Right renal pelvis (tissue), 4 donors: ENCODE measurements around the gene RAD51B. TPM values are rescaled to one million over a fixed set of nuclear protein-coding genes. Genes with fewer than 3 reads are reported as not detected.

ENCODE experiments used
- DNase-seq, 4 donors: peaks; one replicate each; pipeline ENCODE4 v3.0.0-alpha.2; 2013; ENCODE audit warnings: low read depth in 4 of 4, low spot score in 3 of 4, missing footprints in 1 of 4
- polyA plus RNA-seq, 4 donors: library from polyadenylated mRNA; unstranded; fragments of 120-200 nt; gene quantifications; one replicate each; pipeline ENCODE4 v1.2.1, GENCODE V29; 2013; ENCODE audit not compliant: insufficient read length in 4 of 4

RAD51B gene
- polyA plus RNA-seq, 4 donors = 10.7 to 11.6 (median 11.3) TPM

DNA sequence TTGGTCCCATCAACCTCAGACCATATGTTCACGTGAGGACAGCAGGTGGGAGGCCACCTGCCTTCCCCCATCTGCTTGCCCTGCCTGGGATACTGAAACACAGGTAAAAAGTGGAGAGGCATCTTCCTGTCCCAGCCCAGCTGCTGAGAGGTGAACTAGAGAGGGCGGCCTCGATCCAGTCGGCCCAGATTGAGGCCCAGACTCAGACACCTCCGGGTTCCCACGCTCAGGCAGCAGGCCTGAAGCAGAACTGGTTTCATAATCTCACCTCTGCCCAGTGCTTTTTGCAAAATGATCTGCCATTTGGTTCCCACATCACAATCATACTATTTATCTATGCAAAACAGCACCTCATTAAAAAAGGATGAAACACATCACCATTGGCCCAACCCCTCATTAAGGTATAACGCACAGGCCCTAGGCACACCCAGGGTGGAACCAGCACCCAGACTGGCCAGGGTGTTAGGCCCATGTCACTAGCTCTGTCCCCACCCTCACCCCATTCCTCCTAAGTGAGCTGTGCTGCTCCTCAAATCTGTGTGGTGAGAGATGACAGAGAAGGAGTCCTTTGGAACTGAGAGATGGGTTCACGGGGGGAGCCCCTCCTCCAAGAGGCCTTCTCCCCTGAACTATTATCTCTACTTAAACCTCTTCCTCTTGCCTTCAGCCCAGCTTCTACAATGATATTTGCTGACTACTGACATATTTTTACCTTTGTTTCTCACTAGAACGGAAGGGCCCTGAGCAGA is 892.2 kb downstream of the RAD51B start:
- no peak for DNase-seq

DNA sequence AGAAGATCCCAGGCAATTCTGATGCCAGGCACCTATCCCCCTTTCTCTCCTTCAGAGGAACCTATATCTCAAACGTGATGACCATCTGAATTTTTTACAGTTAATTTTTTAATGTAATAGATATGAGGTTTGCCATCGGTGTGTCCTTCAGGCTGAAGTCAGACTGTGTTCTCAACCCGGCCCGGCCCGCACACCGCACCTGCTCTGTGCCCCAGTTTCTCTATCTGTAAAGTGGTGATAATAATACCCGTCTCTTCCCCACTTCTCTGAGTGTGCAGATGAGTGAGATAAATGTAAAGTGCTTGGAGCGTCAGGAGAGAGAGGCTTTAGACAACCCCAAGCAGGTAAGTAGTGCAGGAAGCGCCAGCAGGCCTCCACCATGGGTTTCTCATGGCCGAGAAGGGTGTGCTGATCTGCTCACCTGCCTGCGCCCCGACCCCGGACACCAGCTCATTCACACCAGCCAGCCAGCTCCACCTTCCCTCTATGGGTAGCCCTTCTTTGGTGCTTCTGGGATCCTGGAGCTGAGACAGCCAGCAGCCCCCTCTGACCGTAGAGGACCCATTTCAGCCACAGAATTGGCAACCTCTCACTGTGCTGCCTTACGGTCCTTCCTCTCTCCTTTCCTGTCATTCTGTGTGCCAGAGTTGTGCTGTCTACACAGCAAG is 893.3 kb downstream of the RAD51B start:
- DNase-seq = no peak

DNA sequence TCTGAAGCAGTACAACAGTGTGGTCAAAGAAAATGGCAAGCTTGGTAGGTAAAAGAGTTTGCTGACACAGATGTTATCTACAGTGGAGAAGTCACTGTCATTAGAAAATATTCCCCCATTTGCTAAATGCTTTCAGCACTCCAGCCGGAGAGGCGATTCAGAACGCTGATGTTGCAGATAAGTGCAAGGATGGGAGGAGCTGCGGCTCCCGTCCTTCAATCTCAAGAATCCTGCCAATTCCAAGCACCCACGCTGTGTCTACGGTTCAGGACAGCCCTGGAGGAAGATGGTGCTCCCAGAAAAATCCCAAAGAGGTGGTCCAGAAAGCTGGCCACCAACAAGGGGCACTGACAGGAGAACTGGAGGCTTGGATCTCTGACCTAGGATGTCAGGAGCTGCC is 894.2 kb downstream of the RAD51B start:
- DNase-seq = no peak

DNA sequence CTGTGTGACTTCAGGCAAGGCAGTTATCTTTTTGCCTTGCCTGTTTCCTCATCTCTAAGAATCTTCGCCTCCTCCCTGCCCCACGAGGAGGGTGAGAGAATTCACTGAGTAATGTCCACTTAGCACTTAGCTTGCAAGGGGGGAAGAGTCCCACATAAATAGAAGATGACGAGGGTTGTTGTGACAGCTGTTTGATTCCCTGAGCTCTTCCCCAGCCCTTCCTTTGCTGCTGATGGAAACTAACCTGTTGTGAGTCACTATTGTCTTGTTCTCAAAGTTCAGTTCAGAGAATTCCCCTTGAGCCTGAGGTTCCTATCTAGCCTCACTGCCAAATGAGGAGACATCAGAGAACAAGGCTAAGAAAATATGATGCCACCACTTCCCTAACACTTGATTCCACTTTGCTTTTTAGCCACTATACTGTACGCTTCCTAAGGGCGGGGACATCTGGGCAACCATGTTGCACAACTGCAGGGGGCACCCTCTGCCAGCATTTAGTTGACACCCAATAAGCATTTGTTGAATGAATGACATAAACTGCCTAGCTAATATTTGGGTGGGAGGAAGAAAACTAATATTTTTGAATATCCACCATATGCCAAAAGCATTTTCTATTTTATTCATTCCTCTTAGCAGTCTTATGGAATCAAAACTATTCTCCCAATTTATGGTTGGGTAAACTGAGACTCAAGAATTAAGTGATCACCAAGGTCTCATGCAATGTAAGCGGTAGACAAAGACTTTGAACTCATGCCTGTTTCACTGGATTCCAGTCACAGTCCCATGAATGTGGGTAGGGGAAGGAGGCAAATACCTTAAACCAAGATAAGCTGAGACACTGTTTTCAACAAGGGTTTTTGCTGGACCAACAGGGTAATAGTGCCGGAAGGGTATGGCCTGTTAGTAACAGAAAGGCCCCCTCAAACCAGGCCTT is 895.7 kb downstream of the RAD51B start:
- DNase-seq = no peak

DNA sequence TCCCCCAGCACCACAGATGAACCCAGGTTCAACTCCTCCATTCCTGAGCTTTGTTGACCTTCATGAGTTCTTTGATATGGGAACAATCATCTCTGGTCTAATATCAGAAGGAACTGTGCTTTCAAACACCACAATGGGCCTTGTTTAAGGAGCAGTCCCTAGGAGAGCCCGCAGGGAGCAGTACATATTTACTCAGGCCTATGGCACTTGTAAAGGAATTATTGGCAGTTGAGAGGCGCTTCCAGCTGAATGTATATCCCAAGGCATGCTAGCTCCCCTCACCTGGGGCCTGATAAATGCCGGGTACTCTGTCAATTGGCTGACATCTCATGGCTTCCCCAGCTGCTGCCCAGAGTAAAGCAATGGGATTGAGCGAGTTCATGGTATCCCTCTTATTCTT is 897.1 kb downstream of the RAD51B start:
- no peak for DNase-seq

DNA sequence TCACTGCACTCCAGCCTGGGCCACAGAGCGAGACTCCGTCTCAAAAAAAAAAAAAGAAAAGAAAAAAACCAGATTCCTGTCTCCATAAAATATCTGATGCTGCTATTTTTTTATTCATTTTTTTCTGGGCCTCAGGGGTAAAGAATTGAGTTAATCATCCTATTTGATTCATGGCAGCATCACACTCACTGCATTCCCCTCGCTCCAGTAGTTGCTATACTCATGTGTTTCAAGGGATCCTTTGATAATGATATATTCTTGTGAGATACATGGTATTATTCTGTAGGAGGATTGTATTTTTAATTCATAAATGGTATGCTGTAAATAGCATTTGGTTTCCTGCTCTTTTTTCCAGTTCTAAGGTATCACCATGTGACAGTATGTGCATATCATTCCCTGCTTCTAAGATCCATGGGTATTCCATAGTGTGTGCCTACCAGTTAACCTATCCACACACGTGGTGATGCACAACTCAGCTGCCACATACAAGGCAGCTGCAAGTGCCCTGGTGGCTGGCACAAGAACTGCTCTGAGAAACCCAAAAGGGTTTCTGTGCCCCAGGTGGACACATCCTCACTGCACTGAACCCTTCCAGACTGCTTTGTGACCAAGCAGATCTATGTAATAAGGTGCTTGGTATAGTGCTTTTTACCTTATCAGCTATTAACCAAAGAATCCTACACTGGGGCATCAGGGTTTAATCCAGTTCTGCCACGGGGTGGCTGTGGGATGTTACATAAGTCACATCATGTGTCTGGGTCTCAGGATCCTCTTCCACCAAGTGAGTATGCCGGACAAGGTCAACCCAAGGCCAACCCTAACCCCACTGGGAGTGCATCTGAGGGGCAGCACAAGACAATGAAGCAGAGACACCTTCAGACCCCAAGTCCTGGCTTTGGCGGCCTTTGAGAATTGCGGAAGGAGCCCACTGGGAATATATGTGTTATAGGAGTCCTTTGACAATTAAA is 898.7 kb downstream of the RAD51B start:
- no peak for DNase-seq

DNA sequence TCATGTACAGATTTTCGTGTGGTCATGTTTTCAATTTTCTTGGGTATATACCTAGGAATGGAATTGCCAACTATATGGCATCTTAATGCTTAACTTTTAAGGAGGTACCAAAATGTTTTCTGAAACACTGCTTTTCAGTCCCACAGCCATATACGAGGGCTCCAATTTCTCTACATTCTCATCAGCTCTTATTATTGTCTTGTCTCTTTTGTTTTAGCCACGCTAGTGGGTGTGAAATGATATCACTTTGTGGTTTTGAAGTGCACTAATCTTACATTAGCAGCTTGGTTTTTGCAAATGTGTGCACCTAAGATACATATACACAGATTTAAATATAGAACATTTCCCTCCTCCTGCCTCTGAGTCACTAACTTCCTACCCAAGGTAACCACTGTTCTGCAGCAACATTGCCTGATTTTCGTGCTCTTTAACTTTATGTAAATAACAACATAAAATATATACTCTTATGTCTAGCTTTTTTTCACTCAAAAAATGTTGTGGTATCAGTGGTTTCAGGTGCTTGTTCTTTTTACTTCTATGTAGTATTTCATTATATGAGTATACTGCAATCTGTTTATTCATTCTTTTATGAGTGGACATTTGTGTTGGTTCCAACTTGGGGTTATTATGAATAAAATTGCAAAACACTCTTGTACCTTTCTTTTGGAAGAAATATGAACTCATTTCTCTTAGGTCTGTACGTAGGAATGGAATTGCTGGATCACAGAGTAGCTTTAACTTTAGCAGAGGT is 900.2 kb downstream of the RAD51B start:
- no peak for DNase-seq

DNA sequence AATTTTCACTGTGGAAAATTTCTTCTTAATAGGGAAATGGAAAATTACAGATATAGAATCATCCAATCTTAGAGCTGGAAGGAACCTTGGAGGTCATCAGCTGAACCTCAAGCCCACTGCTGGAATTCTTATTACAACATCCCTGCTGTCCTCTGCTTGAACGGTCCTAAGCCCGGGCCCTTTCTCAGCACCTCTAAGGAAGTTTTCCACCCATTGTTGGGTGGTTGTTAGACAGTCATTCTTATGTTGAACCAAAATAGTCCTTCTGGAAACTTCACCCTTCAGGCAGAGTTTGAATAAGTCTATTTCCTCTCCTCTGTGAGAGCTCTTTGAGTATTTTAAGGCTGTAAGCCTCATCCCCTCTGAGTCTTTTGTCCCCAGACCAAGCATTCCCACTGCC is 902.6 kb downstream of the RAD51B start:
- no peak for DNase-seq

DNA sequence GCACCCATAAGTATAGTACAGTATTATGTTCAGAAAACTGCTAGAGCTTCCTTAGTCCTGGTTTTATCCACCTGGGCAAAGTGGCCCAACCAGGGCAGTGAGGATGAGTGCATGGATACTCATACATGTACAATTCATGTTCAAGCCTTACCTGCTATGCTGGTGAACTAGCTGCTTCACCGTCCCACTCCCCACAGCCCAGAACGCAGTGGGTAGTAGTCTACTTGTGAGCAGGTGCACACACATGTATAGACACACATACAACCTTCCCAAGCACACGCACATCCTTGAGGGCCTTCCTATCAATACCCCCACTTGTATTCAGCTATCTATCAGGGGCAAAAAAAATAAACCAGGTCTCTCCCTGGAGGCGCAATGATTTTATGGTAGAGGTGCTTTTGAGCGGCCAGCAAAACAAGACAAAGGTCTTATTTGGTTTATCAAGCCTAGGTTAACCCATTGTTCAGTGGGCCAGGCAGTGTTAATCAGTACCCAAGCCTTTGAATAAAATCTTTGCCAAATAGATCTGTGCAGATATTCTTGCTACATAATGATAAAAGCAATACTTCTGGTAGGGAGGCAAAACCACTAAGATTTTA is 903.5 kb downstream of the RAD51B start:
- no peak for DNase-seq

DNA sequence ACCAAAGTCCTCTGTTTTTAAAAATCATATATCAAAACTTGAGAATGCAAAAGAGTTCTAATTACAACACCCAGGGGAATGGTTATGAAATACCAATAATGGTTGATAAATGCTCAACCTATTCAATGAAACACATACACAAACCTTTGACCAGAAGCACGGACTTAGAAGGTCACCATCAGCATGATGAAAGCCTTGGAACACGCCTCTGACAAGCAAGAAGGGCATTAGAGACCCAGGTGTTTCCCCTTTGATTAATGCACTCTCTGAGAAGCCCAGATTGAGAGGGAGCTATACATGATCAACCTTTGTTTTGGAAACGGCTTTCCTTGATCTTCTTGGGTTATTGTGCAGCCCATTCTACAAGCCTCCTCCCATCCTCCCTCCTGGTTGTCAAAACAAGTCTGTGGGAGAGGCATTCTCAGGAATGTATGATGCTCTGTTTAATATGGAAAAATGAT is 904.3 kb downstream of the RAD51B start:
- no peak for DNase-seq

DNA sequence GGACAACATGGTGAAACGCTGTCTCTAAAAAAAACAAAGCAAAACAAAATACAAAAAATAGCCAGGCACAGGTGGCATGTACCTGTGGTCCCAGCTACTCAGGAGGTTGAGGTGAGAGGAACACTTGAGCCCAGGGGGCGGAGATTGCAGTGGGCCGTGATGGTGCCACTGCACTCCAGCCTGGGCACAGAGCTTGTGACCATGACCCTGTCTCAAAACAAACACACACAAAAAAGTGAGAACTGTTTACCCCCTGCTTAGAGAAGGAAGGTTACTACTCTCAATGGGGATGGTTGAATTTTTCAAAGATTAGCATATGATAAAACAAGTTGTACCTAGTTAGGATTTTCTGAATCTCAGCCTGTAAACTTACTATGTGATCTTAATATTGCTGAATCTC is 905.3 kb downstream of the RAD51B start:
- no peak for DNase-seq

DNA sequence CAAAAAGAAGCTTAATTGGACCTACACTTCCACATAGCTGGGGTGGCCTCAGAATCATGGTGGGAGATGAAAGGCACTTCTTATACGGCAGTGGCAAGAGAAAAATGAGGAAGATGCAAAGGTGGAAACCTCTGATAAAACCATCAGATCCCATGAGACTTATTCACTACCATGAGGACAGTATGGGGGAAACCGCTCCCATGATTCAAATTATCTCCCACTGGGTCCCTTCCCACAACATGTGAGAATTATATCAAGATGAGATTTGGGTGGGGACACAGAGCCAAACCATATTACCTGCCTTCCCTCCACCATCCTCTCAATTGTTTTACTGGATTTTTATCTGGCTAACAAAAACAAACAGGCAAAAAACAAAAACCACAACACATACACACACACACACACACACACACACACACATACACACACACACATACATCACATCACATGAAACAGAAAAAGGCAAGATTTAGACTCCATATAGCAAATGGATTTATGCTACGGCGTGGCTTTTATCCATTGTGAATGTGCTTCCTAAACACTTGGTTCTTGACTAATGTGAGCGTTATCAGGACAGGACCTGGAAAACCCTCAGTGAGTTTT is 906.6 kb downstream of the RAD51B start:
- DNase-seq = no peak

DNA sequence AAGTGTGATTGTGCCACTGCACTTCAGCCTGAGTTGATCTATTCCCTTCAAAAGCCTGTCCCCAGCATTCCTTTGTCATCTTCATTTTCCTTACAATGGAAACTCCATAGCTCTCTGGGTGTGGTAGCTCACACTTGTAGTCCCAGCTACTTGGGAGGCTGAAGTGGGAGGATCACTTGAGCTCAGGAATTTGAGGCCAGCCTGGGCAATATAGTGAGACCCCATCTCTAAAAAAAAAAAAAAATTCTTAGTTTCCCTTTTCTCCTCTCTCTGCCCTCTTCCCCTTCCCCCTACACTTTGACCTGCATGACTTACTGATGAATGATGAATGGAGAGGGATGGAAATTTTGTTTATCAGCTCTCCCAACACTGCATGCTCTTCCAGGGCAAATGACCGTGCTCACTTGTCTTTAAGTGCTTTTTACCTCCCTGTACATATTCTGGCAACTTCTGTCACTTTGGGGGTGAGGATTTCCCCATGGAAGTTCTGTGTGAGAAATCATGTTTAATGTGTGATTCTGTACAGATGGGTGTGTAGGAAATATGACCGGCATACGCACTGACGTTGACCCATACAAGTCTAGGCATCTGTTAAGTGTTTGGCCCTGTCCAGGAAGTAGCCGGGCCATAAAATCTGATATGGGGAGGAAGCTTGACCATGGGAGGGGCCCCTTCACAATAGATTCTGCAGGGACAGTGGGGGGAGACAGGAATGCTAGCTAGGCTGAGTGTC is 907.9 kb downstream of the RAD51B start:
- no peak for DNase-seq

DNA sequence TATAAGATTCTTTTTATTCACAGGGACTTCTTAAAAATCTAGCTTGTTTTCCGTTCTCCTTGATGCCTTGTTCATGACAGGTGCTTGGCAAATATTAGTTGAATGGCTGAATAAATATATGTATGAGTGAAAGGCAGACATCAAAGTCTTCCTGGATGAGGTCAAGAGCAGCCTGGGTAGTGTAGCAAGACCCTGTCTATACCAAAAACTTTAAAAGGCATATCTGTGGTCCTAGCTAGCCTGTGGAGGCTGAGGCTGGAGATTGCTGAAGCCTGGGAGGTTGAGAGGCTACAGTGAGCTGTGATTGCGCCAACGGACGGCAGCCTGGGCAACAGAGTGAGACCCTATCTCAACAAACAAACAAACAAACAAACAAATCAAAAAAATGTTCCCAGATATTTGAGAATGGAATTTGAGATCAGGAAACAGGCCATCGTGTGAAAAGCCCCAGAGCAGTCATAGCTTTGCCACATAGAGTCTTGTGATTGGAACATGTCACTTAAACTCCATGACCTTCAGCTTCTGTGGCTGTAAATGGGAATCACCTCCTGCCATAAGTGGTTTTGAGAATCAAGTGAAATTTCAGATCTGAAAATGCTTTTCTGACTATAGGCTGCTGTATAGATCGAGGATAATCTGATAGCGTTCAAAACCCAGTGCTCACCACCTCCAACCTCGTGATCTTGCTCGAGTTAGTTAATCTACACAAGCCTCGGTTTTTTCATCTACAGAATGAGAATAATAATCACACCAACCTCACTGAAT is 908.9 kb downstream of the RAD51B start:
- no peak for DNase-seq

DNA sequence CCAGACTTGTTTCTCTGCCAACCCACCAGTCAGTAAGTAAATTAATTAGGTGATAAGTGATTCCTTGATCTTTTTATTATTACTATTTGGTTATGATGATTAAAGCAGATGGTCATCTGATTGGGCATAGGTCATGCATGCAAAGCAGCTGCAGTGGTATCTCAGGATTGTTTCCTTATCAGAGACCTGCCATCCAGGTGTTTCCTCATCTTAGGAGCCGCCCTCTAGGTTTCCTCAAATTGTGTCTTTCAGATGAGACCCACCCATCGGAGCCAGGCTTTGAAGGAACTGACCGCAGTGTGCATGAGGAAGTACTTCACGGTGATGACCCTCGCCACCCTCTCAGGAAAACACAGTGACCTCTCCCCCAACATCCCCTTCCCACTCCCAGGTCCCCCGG is 910.0 kb downstream of the RAD51B start:
- DNase-seq = no peak

DNA sequence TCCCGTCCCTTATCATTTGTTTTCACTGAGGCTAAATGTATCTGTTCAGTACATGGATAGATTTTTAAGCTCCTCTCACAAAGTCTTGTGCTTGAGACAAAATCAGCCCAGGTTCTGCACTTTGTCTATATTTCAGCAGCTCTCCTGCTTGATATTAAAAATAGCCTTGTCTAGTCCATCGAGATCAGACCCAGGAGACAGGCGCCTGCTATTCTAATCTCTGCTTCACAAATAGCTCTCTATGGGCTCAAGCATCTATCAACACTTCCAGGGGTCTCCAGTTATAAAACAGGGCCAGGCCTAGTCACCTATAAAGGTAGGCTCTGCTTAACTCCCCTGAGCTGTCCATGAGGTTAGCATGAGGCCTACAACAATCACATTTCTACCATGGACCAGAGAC is 910.8 kb downstream of the RAD51B start:
- no peak for DNase-seq

DNA sequence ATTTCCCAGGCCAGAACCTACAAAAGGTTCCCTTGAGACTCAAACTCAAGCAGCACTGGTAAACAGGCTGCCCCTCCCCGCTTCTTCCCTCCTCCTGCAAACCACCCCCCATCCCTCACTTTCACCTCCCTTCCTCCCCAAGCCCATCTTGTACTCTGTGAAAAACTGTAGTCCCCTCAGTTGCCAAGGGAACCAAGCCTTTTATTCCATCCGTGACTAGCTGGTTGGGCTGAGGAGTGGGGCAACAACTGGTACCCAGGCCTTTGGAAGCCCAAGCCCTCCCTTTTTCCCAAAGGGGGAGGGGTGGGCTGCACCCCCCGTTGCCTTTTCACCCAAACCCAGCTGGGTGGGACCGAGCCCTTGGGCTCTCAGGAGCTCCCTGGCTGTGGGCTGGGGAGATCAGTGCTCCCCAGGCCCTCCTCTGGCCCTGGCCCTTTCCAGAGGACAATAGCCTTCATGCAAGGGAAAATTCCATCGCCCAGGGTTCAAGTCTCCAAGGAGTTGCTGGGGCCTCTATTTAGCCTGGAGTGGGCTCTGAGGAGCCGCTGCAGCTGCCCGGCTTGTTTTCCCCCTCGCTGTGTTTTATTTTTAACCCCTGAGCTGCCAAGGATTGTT is 911.3 kb downstream of the RAD51B start:
- no peak for DNase-seq
